Hematopoietic multipotent progenitor cell treated with erythropoietin and hydrocortisone succinate and interleukin-3 and kit ligand, for 6 days (in vitro differentiated cells): Measurements from ENCODE around the gene SLC13A3.

Source experiments
- DNase-seq: peaks from one replicate; pipeline ENCODE4 v3.0.0-alpha.2; 2015

The SLC13A3 gene

GRCh38 chr20:46551522-46552381 is 99.5 kb downstream of the SLC13A3 start:
- DNase-seq, result no peak

- DNase-seq, result peak; percentile 14
These were observed 100.8 kb downstream of the SLC13A3 start, which contains the start of gene OCSTAMP for GRCh38 chr20:46550461-46550860. TSS of gene OCSTAMP (minus strand) at chr20:46550654. CDS start at chr20:46550560, 94 bp downstream.

GRCh38 chr20:46549188-46549972 is 101.9 kb downstream of the SLC13A3 start:
- peak; percentile 30 for DNase-seq

GRCh38 chr20:46548688-46549087 is 102.6 kb downstream of the SLC13A3 start:
- no peak for DNase-seq

- DNase-seq, result no peak
These were observed 103.3 kb downstream of the SLC13A3 start for GRCh38 chr20:46547995-46548394.

GRCh38 chr20:46546936-46547335 is 104.3 kb downstream of the SLC13A3 start:
- DNase-seq, result no peak

GRCh38 chr20:46546298-46546697 is 105.0 kb downstream of the SLC13A3 start:
- no peak for DNase-seq

- DNase-seq, result no peak
These were observed 105.5 kb downstream of the SLC13A3 start for GRCh38 chr20:46545827-46546138.

GRCh38 chr20:46545077-46545826 is 106.0 kb downstream of the SLC13A3 start:
- DNase-seq, result peak; percentile 70

- DNase-seq, result no peak
These were observed 106.7 kb downstream of the SLC13A3 start for GRCh38 chr20:46544576-46544975.

GRCh38 chr20:46543959-46544358 is 107.3 kb downstream of the SLC13A3 start:
- DNase-seq, result no peak

- no peak for DNase-seq
These were observed 108.2 kb downstream of the SLC13A3 start for GRCh38 chr20:46543033-46543432.

GRCh38 chr20:46541229-46541935 is 109.9 kb downstream of the SLC13A3 start:
- DNase-seq, result no peak

- DNase-seq, result no peak
These were observed 112.1 kb downstream of the SLC13A3 start for GRCh38 chr20:46539113-46539512.

GRCh38 chr20:46530640-46531039 is 120.6 kb downstream of the SLC13A3 start:
- DNase-seq, result no peak

- DNase-seq, result peak; percentile 63
These were observed 127.4 kb downstream of the SLC13A3 start for GRCh38 chr20:46523696-46524328.

- DNase-seq, result no peak
These were observed 128.2 kb downstream of the SLC13A3 start for GRCh38 chr20:46523108-46523507.

GRCh38 chr20:46520976-46521579 is 130.2 kb downstream of the SLC13A3 start:
- peak; percentile 83 for DNase-seq

- no peak for DNase-seq
These were observed 130.7 kb downstream of the SLC13A3 start for GRCh38 chr20:46520540-46520939.

- DNase-seq, result no peak
These were observed 131.7 kb downstream of the SLC13A3 start for GRCh38 chr20:46519471-46520068.
